ENCODE measurements around the gene CAPN8.
"Not testable (repeated sequence)": the region's sequence is repeated elsewhere in the genome, so short reads cannot be mapped to it uniquely, and the experiment has no call there.

The CAPN8 gene

DNA sequence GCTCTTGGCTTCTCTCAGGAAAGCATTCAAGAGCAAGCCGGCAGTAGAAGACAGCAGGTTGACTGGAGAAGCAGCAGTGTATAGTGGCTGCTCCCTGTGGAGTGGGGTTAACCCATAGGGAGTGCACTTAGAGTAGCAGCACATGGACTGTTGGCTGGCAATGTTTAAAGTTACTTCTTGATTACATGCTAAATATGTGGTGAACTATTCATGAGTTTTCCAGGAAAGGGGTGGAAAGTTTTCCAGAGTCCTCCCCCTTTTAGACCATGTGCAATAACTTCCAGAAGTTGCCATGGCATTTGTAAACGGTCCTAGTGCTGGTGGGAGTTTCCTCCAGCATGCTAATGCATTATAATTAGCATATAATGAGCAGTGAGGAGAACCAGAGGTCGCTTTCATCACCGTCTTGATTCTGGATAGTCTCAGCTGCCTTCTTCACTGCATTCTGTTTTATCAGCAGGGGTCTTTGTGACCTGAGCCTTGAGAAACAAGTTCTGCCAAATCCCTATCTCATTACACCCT lies 140.5 kb downstream of the CAPN8 start:
- DNase-seq = no peak

GRCh38 chr1:223521150-223521549 lies 144.4 kb downstream of the CAPN8 start:
- DNase-seq = no peak

GRCh38 chr1:223520200-223520599 lies 145.3 kb downstream of the CAPN8 start:
- DNase-seq = no peak

DNA sequence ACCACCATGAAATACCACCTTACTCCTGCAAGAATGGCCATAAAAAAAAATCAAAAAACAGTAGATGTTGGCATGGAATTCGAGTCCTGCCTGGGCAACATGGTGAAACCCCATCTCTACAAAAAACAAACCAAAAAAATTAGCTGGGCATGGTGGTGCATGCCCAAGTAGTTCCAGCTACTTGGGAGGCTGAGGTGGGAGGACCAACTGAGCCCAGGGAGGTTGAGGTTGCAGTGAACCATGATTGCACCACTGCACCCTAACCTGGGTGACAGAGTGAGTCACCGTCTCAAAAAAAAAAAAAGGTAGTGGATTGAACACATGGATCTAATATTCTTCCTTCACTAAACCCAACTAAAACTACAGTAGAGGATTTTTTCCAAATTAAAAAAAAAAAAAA lies 146.4 kb downstream of the CAPN8 start:
- DNase-seq = no peak

DNA sequence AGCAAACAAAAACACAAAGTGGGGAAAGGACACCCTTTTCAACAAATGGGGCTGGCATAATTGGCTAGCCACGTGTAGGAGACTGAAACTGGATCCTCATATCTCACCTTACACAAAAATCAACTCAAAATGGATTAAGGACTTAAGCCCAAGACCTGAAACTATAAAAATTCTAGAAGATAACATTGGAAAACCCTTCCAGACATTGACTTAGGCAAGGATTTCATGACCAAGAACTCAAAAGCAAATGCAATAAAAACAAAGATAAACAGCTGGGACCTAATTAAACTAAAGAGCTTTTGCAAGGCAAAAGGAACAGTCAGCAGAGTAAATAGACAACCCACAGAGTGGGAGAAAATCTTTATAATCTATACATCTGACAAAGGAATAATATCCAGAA lies 146.9 kb downstream of the CAPN8 start:
- DNase-seq = not testable (repeated sequence)

GRCh38 chr1:223515926-223516325 lies 149.6 kb downstream of the CAPN8 start:
- DNase-seq = no peak

GRCh38 chr1:223515421-223515820 lies 150.1 kb downstream of the CAPN8 start:
- DNase-seq = no peak

DNA sequence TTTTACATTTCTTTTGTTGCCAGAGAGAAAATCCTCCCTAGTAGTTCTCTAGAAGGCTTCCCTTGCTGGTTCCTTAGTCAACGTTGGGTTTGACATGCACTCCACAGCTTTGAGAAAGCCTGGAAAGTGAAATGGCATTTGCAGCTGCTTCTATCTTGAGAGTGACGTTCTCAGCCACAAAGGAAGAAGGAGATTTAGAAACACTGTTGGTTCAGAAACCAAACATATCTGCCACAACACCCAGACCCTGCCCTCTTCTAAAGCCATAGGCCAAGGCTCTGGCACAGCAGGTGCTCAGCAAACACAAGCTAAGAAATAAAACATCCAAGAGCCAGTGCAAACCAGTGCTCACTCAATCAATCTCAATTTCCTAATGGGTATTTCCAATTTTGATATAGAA lies 150.9 kb downstream of the CAPN8 start:
- no peak for DNase-seq

DNA sequence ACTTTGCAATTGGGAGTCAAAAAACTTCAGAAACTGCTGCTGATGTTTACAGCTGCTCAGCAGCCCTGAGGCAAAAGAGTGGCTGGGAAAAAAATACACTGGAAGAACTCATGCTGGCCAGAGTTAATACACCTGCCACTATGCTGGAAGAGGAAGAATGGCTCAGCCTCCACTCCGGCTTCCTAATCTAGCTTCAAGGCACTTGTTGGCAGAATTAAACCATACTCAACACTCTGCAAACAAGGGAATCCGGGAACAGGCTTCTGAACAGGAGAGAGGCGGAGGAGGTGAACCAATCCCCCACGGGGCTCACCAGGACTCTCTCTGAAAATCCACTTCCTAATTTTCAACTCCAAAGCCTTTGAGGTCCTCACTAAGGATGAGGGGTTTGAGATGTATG lies 152.2 kb downstream of the CAPN8 start:
- no peak for DNase-seq

- DNase-seq = no peak
Observed at GRCh38 chr1:223512057-223512456, 153.4 kb downstream of the CAPN8 start.

DNA sequence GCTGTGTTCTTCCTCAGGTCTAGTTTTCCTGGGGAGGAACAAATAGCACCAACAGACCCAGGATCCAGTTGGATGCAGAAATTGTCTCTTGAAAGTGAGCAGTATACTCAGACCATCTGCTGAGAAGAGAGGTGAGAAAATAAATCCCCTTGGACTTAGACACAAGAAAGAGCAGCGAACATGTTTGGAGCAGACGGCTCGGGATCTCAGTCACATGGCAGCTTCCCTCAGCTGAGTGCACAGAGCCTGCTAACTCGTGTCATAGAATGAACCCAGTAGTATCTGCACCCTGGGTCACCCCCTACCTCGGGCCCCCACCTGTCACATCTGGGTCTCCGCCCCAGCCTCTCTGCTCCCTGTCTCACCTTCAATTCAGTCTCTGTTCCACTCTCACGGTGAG lies 156.7 kb downstream of the CAPN8 start:
- no peak for DNase-seq

DNA sequence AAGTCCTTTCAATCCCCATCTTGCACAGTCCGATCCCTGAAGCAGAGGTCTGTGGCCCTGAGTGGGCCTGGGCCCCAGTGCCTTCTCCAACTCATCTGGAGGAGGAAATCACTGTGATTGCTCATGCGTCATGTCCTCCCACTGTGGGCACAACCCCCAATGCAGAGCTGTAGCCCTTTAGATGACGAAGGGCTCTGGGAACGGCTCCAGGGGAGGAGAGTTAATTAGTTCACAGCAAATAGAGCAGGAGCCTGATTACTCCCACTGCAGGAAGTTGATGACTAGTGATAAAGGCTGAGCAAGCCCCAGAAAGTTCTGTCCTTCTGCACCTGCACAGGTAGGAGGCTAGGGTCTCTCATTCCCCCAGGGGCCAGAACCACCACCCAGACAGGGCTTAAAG lies 160.8 kb downstream of the CAPN8 start:
- DNase-seq = peak; percentile 93

DNA sequence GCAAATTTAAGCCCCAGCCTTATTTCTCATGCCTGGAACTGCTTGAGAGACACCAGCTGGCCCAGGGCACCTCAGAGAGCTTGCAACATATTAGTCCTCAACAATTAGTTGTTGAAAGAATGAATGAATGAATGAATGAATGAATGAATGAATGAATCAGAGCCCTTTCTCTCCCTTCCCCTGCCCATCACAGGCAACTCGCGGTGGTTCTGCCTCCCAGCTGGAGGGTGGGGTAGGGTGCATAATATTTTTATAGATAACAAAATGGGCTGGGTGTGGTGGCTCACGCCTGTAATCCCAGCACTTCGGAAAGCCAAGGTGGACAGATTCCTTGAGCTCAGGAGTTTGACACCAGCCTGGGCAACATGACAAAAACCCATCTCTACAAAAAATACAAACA lies 162.2 kb downstream of the CAPN8 start:
- DNase-seq = no peak

- DNase-seq = peak; percentile 90
Observed at GRCh38 chr1:223500560-223501425, 164.7 kb downstream of the CAPN8 start.

- no peak for DNase-seq
Observed at GRCh38 chr1:223496883-223497282, 168.6 kb downstream of the CAPN8 start.

- DNase-seq = no peak
Observed at GRCh38 chr1:223494926-223495645, 170.4 kb downstream of the CAPN8 start.

GRCh38 chr1:223492044-223492443 lies 173.5 kb downstream of the CAPN8 start:
- peak; percentile 42 for DNase-seq
